ENCODE data around the gene ZNF691.
"Not testable (repeated sequence)": the region's sequence is repeated elsewhere in the genome, so short reads cannot be mapped to it uniquely, and the experiment has no call there.

The ZNF691 gene

DNA sequence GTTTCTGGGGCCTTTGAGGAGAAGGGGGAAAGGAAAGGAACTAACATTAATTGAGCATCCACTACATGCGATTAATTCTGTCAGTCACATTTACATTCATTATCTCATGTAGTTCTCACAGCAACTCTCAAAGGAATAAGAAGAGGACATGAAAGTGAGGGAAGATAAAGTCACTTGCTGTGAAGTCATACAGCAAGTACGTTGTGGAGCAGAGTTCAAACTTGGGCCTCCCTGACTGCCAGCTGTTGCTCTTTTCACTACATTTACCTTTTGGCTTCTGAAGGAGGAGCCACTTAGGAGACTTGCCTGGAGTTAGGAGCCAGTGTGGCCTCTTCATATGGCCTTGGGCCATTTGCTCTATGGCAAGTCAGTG is 6.2 kb downstream of the ZNF691 start:
- in situ Hi-C loops (cut with HindIII; ENCODE audit: low pct_ligation_motif_present, low sequenced_read_pairs), result no loop called here

DNA sequence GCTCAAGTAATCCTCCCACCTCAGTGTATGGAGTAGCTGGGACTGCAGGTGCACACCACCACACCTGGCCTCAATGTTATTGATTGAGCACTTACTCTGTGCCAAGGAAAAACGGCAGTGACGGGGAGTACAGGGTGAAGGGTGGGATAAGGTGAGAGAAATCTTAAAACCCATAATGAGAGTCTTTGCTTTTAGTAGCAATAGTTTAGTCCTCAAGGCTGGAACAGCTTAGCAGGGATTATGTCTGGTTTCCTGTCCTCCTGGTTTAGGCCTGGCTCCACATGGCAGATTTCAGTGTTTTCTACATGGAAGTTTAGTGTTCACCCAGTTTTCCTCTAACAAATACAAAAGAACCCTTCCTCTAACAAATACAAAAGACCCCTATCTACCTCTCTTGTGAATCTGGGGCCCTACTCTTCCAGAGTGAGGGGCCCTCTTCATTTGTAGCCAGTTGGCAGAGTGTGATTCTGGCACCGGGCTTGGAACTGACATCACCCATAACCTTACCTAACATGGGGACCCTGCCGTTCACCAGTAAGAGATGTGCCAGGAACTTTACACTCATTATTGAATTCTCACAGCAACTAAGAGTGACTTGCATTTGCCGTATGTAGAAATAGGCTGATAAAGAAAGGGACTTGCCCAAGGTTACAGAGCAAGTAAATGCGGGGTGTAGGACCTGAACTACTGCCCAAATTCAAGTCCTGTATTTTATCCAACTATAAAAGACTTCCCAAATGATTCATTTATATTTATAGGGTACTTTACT is 6.9 kb downstream of the ZNF691 start:
- H3K4me3 ChIP-seq (ENCODE audit: low read depth, low read length), result no peak overlapping the region
- peaks cover 14% of the 10 kb centered on the region for H3K36me3 ChIP-seq (replicated peaks)
- no peak for DNase-seq
- in situ Hi-C loops (cut with HindIII; ENCODE audit: low pct_ligation_motif_present, low sequenced_read_pairs), result no loop called here
- no peaks in the 10 kb centered on the region for H3K27me3 ChIP-seq (replicated peaks)
- H3K27ac ChIP-seq, result no peak overlapping the region
- TF ChIP-seq, protein P1, sequence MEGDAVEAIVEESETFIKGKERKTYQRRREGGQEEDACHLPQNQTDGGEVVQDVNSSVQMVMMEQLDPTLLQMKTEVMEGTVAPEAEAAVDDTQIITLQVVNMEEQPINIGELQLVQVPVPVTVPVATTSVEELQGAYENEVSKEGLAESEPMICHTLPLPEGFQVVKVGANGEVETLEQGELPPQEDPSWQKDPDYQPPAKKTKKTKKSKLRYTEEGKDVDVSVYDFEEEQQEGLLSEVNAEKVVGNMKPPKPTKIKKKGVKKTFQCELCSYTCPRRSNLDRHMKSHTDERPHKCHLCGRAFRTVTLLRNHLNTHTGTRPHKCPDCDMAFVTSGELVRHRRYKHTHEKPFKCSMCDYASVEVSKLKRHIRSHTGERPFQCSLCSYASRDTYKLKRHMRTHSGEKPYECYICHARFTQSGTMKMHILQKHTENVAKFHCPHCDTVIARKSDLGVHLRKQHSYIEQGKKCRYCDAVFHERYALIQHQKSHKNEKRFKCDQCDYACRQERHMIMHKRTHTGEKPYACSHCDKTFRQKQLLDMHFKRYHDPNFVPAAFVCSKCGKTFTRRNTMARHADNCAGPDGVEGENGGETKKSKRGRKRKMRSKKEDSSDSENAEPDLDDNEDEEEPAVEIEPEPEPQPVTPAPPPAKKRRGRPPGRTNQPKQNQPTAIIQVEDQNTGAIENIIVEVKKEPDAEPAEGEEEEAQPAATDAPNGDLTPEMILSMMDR (IDR thresholded peaks at IDR 0.05; ENCODE audit: low read depth, low read length, missing control alignments), result no peak

More for the DNA sequence above, 6.2 kb downstream of the ZNF691 start:
- H3K36me3 ChIP-seq (replicated peaks), result peaks cover 14% of the 10 kb centered on the region
- H3K4me3 ChIP-seq (ENCODE audit: low read depth, low read length), result no peak overlapping the region
- no peaks in the 10 kb centered on the region for H3K27me3 ChIP-seq (replicated peaks)
- TF ChIP-seq, protein P1 (IDR thresholded peaks at IDR 0.05; ENCODE audit: low read depth, low read length, missing control alignments), result no peak
- no peak for DNase-seq
- no peak overlapping the region for H3K27ac ChIP-seq

DNA sequence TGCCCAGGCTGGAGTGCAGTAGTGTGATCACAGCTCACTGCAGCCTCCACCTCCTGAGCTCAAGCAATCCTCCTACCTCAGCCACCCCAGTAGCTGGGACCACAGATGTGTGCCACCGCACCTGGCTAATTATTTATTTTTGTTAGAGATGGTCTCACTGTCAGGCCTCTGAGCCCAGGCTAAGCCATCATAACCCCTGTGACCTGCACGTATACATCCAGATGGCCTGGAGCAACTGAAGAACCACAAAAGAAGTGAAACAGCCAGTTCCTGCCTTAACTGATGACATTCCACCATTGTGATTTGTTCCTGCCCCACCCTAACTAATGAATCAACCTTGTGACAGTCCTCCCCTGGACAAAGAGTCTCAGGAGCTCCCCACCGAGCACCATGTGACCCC is 10.1 kb downstream of the ZNF691 start:
- in situ Hi-C loops (cut with HindIII; ENCODE audit: low pct_ligation_motif_present, low sequenced_read_pairs); DNase-seq; H3K36me3 ChIP-seq (replicated peaks); H3K27ac ChIP-seq; H3K27me3 ChIP-seq (replicated peaks); H3K4me3 ChIP-seq (ENCODE audit: low read depth, low read length): not testable (repeated sequence)

DNA sequence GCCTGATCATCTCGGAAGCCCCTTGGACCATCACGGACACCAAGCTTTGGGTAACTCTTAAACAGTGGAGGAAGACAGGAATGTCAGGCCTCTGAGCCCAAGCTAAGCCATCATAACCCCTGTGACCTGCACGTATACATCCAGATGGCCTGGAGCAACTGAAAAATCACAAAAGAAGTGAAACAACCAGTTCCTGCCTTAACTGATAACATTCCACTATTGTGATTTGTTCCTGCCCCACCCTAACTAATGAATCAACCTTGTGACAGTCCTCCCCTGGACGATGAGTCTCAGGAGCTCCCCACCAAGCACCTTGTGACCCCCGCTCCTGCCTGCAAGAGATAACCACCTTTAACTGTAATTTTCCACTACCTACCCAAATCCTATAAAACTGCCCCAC is 13.0 kb downstream of the ZNF691 start:
- H3K27ac ChIP-seq; H3K27me3 ChIP-seq (replicated peaks); H3K36me3 ChIP-seq (replicated peaks); in situ Hi-C loops (cut with HindIII; ENCODE audit: low pct_ligation_motif_present, low sequenced_read_pairs); DNase-seq; H3K4me3 ChIP-seq (ENCODE audit: low read depth, low read length): not testable (repeated sequence)

DNA sequence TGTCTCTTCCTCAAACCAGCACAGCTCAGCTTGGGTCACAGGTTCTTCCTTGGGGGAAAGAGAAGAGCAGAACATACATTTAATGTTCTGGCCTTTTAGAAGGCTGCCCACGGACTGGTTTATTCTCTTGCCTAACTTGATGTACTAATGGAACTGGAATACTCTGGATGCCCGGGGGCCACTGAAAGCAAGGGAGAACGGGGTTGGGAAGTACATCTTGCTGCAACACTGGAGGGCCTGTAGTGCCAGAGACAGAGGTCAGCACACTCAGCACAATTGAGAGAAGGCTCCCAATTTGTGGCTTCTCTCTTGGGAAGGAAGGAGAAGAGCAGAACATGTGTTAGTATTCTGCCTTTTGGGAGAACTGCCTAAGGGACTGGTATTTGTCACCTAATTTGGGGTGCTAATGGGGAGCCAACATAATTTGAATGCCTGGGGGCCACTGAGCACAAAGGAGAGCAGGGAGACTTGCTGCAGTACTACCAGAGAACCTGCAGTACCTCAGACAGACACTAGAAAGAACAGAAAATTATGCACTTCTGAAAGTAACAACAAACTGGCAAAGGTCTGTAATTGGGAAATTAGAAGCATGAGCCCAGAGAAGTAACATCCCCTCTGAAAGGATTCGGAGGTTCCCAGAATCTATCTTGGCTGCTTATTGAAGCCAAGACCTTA is 14.1 kb downstream of the ZNF691 start:
- TF ChIP-seq, protein P1 (IDR thresholded peaks at IDR 0.05; ENCODE audit: low read depth, low read length, missing control alignments), result peak; percentile 28
- no peak overlapping the region for H3K27ac ChIP-seq
- in situ Hi-C loops (cut with HindIII; ENCODE audit: low pct_ligation_motif_present, low sequenced_read_pairs), result no loop called here
- H3K27me3 ChIP-seq (replicated peaks), result no peaks in the 10 kb centered on the region
- no peaks in the 10 kb centered on the region for H3K36me3 ChIP-seq (replicated peaks)
- no peak for DNase-seq
- no peak overlapping the region for H3K4me3 ChIP-seq (ENCODE audit: low read depth, low read length)

DNA sequence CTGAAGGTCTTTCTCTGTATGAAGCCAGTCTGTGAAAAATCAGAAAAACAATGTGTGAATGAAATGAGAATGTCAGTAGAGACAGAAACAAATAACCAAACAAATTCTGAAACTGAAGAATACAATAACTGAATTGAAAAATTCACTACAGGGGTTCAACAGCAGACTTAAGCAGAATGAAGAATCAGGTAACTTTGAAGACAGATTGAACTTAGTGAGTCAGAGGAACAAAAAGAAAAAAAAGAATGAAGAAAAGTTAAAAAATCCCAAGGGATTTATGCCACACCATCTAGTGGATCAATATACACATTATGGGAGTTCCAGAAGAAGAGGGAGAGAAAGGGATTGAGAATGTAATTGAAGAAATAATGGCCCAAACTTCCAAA is 14.6 kb downstream of the ZNF691 start:
- Histone ChIP-seq H3K36me3 (replicated peaks) (no peaks in the 10 kb centered on the region), H3K27ac (no peak overlapping the region), H3K27me3 (replicated peaks) (no peaks in the 10 kb centered on the region), H3K4me3 (ENCODE audit: low read depth, low read length) (no peak overlapping the region)
- DNase-seq, result no peak
- in situ Hi-C loops (cut with HindIII; ENCODE audit: low pct_ligation_motif_present, low sequenced_read_pairs), result no loop called here
- TF ChIP-seq, protein P1 (IDR thresholded peaks at IDR 0.05; ENCODE audit: low read depth, low read length, missing control alignments), result no peak

Data from brain microvascular endothelial cell (primary cell).